NCI-H748 (cell line): ENCODE results near the gene LILRA1.
"Not testable (repeated sequence)": the region's sequence is repeated elsewhere in the genome, so short reads cannot be mapped to it uniquely, and the experiment has no call there.

Source experiments
- DNase-seq: peaks from one replicate; lab custom pipeline; 2025; ENCODE audit not compliant: unreplicated experiment; lab: John Stamatoyannopoulos, UW

Gene LILRA1

DNA sequence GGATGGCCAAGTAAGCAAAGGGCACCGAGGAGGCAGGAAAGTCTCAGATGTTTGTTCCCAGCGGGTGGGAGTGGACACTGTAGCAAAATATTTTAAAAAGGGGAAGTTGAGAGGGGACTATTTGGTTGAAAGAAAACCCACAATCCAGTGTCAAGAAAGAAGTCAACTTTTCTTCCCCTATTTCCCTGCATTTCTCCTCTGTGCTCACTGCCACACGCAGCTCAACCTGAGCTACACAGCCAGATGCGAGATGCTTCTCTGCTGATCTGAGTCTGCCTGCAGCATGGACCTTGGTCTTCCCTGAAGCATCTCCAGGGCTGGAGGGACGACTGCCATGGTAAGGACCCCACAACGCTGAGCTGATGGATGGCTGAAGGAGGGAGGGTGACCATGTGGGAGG is at the start of gene LILRA1:
Gene LILRA1, plus strand, starts transcription at position 188 of the 400 bp plus-strand sequence. CDS start 613 bp downstream, outside the sequence.
- DNase-seq, result not testable (repeated sequence)

GRCh38 chr19:54548806-54549205 is 44.6 kb upstream of the LILRA1 start:
- DNase-seq, result no peak

DNA sequence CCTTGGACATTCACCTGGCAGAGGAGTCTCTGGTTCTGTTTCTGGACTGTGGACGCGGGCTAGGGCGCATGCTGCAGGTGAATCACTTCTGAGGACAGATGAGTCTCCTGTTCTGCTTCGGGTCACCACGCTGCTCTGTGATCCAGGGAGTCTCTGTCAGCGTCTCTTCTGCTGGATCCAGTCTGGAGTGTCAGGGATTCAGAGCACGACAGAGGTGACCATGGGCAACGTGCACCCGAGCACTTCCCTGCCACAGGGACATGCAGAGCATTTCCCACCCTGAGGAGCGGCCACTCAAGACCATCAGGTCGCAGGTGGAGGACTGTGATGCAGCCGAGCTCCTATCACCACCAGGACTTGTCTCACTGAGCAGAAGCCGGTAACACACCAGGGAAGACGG is 44.2 kb upstream of the LILRA1 start:
- no peak for DNase-seq

GRCh38 chr19:54551293-54551692 is 42.1 kb upstream of the LILRA1 start:
- no peak for DNase-seq

DNA sequence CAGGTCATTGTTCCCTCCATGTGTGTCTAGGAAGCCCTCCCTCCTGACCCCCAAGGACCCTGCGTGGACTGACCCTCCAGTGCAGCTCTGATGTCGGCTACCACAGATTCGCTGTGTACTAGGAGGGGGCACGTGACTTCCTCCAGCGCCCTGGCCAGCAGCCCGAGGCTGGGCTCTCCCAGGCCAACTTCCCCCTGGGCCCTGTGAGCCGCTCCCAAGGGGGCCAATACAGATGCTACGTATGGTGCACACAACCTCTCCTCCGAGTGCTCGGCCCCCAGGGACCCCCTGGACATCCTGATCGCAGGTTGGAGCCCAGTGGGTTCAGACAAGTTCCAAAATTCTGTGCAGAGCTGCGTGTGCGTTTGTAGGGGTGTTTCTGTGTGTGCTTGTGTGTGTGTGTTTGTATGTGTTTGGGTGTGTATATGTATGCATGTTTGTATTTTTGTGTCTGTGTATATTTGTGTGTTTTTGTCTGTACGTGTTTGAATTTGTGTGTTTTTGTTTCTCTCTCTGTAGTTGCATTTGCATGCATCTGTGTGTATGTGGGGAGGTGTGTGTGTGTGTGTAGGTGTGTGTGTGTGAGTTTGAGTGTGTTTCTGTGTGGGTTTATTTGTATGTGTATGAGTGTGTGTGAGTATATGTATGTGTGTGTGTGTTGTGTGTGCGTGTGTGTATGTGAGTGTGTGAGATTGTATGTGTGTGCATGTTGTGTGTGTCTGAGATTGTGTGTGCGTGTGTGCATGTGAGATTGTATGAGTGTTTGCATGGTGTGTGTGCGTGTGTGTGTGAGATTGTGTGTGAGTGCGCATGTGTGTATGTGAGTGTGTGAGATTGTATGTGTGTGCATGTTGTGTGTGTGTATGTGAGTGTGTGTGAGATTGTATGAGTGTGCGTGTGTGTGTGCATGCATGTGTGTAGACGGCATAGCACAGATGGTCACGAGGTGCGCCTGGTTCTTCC is 41.2 kb upstream of the LILRA1 start:
- DNase-seq, result no peak

DNA sequence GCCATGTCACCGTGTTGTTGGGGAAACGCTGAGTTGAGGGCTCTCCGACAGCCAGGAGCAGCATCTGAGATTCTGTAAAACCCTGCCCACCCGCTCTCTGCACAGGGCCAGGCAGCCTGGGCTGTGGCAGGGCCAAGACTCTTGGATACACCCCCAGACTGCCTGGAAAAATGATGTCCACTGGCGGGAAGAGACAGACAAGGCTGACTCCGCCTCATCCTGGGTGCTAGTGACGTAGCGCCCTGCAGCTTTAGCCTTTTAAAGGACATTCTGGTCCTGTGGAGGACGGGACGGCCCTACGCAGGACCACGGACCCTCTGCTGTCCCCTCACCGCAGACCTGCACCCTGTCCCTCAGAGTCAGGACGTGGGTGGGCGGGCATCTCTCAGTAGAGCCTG is 40.5 kb upstream of the LILRA1 start:
- no peak for DNase-seq

DNA sequence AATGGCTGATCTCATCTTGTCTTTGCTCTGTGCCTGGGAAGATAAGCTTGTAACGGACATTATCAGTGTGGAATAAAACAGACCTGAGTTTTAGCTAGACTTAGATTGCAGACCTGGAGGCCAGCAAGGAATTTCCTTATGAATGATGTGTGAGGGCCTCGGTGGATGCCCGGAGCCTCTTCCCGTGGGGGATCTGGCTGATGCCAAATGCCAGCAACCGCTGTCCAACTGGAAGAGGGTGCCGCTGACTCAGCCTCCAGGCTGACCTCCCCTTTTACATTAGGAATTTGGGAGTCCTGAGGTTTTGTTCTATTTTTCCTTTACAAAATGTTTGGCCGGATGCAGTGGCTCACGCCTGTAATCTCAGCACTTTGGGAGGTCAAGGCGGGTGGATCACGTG is 39.4 kb upstream of the LILRA1 start:
- no peak for DNase-seq

- DNase-seq, result no peak
Observed at GRCh38 chr19:54554896-54555295, 38.5 kb upstream of the LILRA1 start.

- no peak for DNase-seq
Observed at GRCh38 chr19:54556194-54556593, 37.2 kb upstream of the LILRA1 start.

DNA sequence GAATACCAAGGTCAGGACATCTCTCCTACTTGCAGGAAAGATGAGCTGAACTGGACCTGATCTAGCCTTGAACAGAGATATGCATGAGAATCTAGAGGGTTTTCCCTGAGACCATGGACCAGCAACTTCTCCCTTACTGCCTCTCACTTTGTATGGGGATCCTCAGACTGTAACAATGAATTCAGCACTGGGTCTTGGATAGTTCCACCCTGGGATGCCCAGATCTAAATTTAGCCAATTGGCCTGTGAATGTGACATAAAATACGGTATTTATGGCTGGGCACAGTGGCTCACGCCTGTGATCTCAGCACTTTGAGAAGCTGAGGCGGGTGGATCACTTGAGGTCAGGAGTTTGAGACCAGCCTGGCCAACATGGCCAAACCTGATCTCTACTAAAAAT is 35.1 kb upstream of the LILRA1 start:
- DNase-seq, result no peak

- DNase-seq, result no peak
Observed at GRCh38 chr19:54560881-54561385, 32.5 kb upstream of the LILRA1 start.

DNA sequence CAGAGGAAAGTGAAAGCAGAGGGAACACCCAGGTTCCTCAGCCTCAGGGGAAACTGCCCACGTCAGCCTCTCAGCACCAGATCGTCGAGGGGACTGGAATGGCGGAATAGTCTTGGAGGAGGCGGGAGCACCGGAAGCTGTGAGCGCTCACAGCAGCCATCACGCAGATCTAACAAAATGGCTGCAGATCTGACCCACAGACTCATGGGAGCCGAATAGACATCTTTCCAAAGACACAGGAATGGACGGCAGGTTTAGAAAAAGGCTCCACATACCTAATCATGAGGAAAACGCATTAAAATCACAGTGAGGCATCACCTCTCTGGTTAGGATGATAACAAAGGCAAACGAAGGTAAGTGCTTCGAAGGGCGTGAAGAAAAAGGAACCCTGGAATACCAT is 31.6 kb upstream of the LILRA1 start:
- DNase-seq, result peak; percentile 70

DNA sequence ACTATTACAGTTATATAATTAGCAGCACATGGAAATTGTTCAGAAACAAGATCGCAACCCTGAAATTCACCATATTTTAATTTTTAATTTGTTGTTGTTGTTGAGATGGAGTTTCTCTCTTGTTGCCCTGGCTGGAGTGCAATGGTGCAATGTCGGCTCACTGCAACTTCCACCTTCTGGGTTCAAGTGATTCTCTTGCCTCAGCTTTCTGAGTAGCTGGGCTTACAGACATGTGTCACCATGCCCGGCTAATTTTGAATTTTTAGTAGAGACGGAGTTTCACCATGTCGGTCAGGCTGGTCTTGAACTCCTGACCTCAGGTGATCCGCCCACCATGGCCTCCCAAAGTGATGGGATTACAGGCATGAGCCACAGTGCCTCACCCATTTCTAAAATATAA is 30.2 kb upstream of the LILRA1 start:
- not testable (repeated sequence) for DNase-seq

GRCh38 chr19:54570316-54570715 is 23.1 kb upstream of the LILRA1 start:
- DNase-seq, result no peak

GRCh38 chr19:54571715-54572615 is 21.5 kb upstream of the LILRA1 start:
- not testable (repeated sequence) for DNase-seq

DNA sequence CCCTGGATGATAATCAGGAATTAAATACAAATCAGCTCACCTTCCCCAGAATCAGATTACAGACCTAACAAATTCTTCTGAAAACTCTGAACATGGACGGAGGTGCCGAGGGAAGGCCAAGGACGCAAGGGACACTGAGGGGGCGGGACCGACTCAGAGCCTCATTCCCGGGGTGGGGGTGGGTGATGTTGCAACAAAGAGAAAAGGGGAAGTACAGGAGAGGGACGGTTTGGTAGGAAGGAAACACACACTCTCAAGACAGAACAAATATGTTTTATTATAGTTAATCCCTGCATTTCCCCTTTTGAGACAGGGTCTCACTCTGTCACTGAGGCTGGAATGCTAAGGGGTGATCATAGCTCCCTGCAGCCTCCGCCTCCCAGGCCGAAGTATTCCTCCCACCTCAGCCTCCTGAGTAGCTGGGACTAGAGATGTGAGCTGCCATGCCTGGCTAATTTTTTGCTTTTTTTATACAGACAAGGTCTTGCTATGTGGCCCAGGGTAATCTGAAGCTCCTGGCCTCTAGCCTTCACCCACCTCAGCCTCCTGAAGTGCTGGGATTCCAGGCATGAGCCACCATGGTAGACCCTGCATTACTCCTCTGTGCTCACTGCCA is 20.6 kb upstream of the LILRA1 start:
- DNase-seq, result no peak

GRCh38 chr19:54573330-54573872 is 20.0 kb upstream of the LILRA1 start, which contains the start of gene LILRA2:
LILRA2 (plus strand) TSS chr19:54573790; CDS start chr19:54573879, 89 bp downstream.
- no peak for DNase-seq

DNA sequence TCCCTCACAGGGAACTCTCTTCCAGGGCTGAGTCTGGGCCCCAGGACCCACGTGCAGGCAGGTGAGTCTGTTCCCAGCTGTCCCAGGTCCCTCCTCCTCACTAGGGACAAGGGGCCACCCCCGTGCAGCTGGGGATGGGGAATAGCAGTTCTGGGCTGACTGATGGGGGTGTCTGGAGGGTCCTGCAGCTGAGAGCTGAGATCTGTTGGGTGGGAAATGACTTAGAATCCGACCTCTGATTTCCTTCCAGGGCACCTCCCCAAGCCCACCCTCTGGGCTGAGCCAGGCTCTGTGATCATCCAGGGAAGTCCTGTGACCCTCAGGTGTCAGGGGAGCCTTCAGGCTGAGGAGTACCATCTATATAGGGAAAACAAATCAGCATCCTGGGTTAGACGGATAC is 19.4 kb upstream of the LILRA1 start:
- no peak for DNase-seq

GRCh38 chr19:54574527-54575056 is 18.8 kb upstream of the LILRA1 start:
- no peak for DNase-seq

- DNase-seq, result not testable (repeated sequence)
Observed at GRCh38 chr19:54575205-54575604, 18.2 kb upstream of the LILRA1 start.
